Psoas muscle (tissue), 8 donors: Measurements from ENCODE around the gene SSBP3. TPM values are rescaled to one million over a fixed set of nuclear protein-coding genes. Genes with fewer than 3 reads are reported as not detected.

ENCODE experiments used
- ATAC-seq, 4 donors: fragments of 200-7000 bp; cut with Tn5 transposase; one replicate each; pipeline ENCODE4 v1.9.1; 2020; ENCODE audit warnings: moderate library complexity in 3 of 4, mild to moderate bottlenecking in 2 of 4
- DNase-seq, 2 donors: peaks; one replicate each; pipeline ENCODE4 v3.0.0-alpha.2; 2020
- H3K27ac ChIP-seq: fragments of 200-600 bp; one replicate; pipeline ENCODE4 v1.8.0; 2022
- H3K27me3 ChIP-seq, 3 donors: fragments of 200-600 bp in 1 of 3; one replicate each; pipeline versions ENCODE4 v1.6.1 to v1.8.0; 2013 to 2022; ENCODE audit warnings: low read length in 2 of 3, mild to moderate bottlenecking in 2 of 3, moderate library complexity in 1 of 3; ENCODE audit not compliant: insufficient read depth in 3 of 3
- H3K36me3 ChIP-seq, 2 donors: fragments of 200-600 bp in 1 of 2; one replicate each; pipeline versions ENCODE4 v1.6.1 to v1.8.0; 2013 to 2022; ENCODE audit warnings: low read depth in 1 of 2, mild to moderate bottlenecking in 1 of 2, moderate library complexity in 1 of 2; ENCODE audit not compliant: insufficient read depth in 1 of 2
- H3K4me1 ChIP-seq: fragments of 200-600 bp; one replicate; pipeline ENCODE4 v1.8.0; 2022
- H3K4me3 ChIP-seq: fragments of 200-600 bp; one replicate; pipeline ENCODE4 v1.8.0; 2022; ENCODE audit warnings: mild to moderate bottlenecking
- H3K9me3 ChIP-seq: fragments of 200-600 bp; one replicate; pipeline ENCODE4 v1.8.0; 2022
- WGBS, 3 donors: extraction: QIAGEN DNeasy Blood & Tissue Kit; methylation state at CpG; one replicate each; pipeline versions ENCODE4 v1.1.6 to v1.1.7; 2013; 5-methylcytosine and 5-hydroxymethylcytosine counted together
- intact Hi-C, 2 donors: fragments of 100-400 bp; cut with DNase I; formaldehyde crosslinking; loops; one replicate each; pipeline versions ENCODE4 v1.11.0 to v1.14.2; 2022
- polyA plus RNA-seq, 3 donors: library from polyadenylated mRNA; stranded (reverse); fragments of 200-250 nt; gene quantifications; one replicate each; pipeline ENCODE4 v1.2.3, GENCODE V29; 2013
- total RNA-seq, 4 donors: library from RNA; stranded (reverse); fragmentation: NEBNext Ultra II Directional in 2 of 4; extraction: Animal tissue kit (Norgen Biotek cat#: 25700) in 2 of 4; gene quantifications; one replicate each; pipeline versions ENCODE4 v1.2.1 to v1.2.4, GENCODE V29; 2021 to 2023
- TF ChIP-seq, protein P1 (sequence below): fragments of 200-600 bp; IDR thresholded peaks from one replicate; pipeline ENCODE4 v1.8.0; 2022; ENCODE audit warnings: antibody characterized with exemption
- donor health status: healthy with polysubstance abuse.
- donor health status: DM: no; HTN: no; CAD: no; lungs with moderate emphysema.
- donor health status: Bipolar disorder and iron deficiency.
- donor health status: healthy.
- donor health status: DM: yes; HTN: yes; CAD: no.
- donor health status: DM: no; HTN: no; CAD: no.
- donor health status: DM: no; HTN: no; CAD: no.
- donor health status: DM: yes; HTN: yes; CAD: no.

SSBP3 gene
- total and polyA plus RNA-seq, 7 donors, result 7.9 to 24.2 (median 21.6) TPM

DNA sequence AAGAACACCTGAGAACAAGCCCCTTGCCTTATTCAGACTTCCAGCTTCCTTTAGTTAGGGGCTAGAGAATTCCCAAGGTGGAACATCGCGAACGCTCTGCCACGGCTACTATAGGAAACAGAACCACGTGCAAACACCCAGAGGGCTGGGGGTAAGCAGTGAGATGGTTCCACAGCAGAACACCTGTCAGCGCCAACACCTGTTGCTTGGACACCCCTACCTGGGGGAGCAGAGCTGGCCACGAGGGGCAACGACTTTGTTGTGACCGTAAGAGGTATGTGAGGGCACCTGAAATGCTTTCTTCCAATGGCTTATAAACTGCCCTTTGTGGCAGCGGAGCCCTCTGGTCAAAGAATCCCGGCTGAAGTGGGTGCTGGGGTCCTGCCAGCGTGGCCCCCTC is 155.5 kb downstream of the SSBP3 start:
- intact Hi-C loops, result no loop called here

DNA sequence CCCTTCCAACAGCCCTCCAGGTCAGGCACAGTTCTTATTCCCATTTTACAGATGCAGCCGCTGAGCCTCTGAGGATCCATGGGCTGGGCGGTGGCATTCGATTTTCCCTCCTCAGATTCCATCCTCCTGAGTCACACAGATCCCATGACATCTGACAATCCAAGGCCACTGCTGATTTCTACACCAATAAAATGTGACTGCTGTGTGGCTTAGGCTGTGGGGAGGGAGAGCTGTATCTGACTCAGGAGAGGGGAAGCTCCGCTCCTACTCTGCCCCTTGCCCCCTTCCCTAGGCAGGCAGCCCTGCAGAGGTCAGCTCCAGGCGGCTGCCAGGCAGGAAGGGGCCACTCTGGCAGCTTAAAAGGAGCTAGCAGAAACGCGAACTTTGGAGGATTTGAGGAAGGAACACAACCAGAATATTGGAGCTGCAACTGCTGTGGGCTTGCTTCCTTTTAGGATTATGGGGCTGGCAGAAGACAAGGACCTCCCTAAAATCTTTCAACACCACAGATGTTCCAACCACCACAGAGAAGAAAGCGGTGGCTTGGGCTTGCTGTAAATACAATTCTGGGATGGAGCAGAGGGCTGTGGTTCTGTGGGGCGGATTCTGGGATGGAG is 156.3 kb downstream of the SSBP3 start:
- peak in 1 of 2 donors; percentile 58 for DNase-seq
- Histone ChIP-seq H3K36me3 (peaks cover 0 to 41% of the 10 kb centered on the region in 2 donors), H3K4me3 (no peak overlapping the region), H3K9me3 (no peaks in the 10 kb centered on the region), H3K27ac (peak overlapping the region; percentile 10), H3K4me1 (peaks cover 4% of the 10 kb centered on the region), H3K27me3 (no peaks in the 10 kb centered on the region)
- TF ChIP-seq, protein P1, sequence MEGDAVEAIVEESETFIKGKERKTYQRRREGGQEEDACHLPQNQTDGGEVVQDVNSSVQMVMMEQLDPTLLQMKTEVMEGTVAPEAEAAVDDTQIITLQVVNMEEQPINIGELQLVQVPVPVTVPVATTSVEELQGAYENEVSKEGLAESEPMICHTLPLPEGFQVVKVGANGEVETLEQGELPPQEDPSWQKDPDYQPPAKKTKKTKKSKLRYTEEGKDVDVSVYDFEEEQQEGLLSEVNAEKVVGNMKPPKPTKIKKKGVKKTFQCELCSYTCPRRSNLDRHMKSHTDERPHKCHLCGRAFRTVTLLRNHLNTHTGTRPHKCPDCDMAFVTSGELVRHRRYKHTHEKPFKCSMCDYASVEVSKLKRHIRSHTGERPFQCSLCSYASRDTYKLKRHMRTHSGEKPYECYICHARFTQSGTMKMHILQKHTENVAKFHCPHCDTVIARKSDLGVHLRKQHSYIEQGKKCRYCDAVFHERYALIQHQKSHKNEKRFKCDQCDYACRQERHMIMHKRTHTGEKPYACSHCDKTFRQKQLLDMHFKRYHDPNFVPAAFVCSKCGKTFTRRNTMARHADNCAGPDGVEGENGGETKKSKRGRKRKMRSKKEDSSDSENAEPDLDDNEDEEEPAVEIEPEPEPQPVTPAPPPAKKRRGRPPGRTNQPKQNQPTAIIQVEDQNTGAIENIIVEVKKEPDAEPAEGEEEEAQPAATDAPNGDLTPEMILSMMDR, result no peak
- WGBS, 3 donors, result 52 to 60% (median 59%) methylated on average over 9 of the region's 9 CpGs
- intact Hi-C loops, result no loop called here
- ATAC-seq, result peak; percentile 62 to 71 (median 64)

More for the DNA sequence above, 155.5 kb downstream of the SSBP3 start:
- no peak overlapping the region for H3K4me3 ChIP-seq
- WGBS, 3 donors, result 79 to 86% (median 82%) methylated on average over 12 of the region's 12 CpGs
- DNase-seq (peak in 1 of 2 donors; percentile 47), ATAC-seq (no peak)
- peaks cover 4% of the 10 kb centered on the region for H3K4me1 ChIP-seq
- no peaks in the 10 kb centered on the region for H3K9me3 ChIP-seq
- H3K27ac ChIP-seq, result no peak overlapping the region
- TF ChIP-seq, protein P1, result no peak
- H3K27me3 ChIP-seq, result no peaks in the 10 kb centered on the region
- H3K36me3 ChIP-seq, result peaks cover 0 to 40% of the 10 kb centered on the region in 2 donors

DNA sequence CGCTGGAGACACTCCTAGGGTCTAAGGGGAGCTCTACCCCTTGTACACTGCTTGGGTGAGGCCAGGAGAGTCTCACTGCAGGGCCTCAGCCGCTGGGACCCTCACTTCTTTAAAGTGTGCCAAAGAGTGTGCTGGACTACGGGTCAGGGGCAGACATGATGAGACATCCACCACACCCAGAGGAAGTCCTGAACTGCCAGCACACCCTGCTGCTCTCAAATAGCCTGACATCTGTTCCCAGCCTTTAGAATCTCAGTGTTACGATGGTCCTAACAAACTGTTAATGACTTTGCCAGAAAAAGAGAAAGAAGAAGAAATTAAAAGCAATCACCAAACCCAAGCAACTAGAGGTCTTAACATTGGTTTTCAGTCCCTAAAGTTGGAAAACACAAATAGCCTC is 157.2 kb downstream of the SSBP3 start:
- Histone ChIP-seq H3K4me1 (peaks cover 4% of the 10 kb centered on the region), H3K27ac (peak overlapping the region; percentile 41), H3K36me3 (peaks cover 0 to 44% of the 10 kb centered on the region in 2 donors), H3K9me3 (no peaks in the 10 kb centered on the region), H3K27me3 (no peaks in the 10 kb centered on the region), H3K4me3 (no peak overlapping the region)
- DNase-seq (no peak), ATAC-seq (peak in 2 of 4 donors; percentile 15 to 62)
- intact Hi-C loops, result no loop called here
- 54 to 62% (median 61%) methylated on average over 4 of the region's 4 CpGs for WGBS, 3 donors
- TF ChIP-seq, protein P1, result no peak

DNA sequence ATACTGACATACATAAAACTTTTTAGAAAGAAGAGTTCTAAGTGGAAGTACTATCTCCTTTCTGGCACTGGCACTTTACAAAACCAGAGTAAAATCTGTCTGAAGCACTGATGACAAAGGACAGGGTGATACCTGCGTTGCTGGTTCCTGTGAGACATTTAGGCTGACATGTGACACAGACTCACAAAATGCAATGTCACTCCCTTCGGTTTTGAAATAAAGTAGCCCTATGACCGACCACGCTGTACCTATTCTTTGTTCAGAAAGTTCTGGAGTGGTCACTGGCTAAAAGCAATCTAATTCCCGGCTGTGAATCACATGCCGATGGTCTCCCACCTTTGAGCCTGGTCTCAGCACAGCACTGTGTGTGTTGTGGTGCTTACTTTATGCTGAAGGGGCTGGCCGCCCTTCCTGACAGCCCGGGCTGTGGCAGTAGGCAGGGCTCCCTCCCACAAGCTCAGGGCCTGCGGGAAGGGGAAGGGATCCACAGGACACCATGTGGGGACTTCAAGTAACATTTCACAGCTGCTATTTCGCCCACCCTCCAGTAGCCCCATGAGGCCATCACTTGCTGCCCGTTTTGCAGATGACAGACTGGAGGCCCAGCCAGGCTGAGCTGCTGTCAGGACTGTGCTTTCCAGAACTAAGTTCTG is 158.2 kb downstream of the SSBP3 start:
- TF ChIP-seq, protein P1, result no peak
- Histone ChIP-seq H3K4me3 (no peak overlapping the region), H3K27ac (peak overlapping the region; percentile 41), H3K27me3 (no peaks in the 10 kb centered on the region), H3K9me3 (no peaks in the 10 kb centered on the region), H3K36me3 (peaks cover 0 to 52% of the 10 kb centered on the region in 2 donors), H3K4me1 (peaks cover 4% of the 10 kb centered on the region)
- DNase-seq (peak in 1 of 2 donors; percentile 48), ATAC-seq (peak; percentile 28 to 46 (median 38))
- 84 to 89% (median 85%) methylated on average over 11 of the region's 11 CpGs for WGBS, 3 donors
- intact Hi-C loops, result no loop called here
